LHCN-M2 (cell line): ENCODE data around the gene DLX5. TPM values are rescaled to one million over a fixed set of nuclear protein-coding genes. Genes with fewer than 3 reads are reported as not detected.

Source experiments
- DNase-seq: peaks from one replicate; pipeline ENCODE4 v3.0.0-alpha.2; 2012; ENCODE audit warnings: low read depth
- total RNA-seq: library from RNA; depleted of rRNA; stranded (reverse); fragments of >200 nt; gene quantifications from 2 replicates; pipeline ENCODE4 v1.2.3, GENCODE V29; 2014

Gene DLX5
- total RNA-seq, 1 experiment from 2014 or later: not detected

DNA sequence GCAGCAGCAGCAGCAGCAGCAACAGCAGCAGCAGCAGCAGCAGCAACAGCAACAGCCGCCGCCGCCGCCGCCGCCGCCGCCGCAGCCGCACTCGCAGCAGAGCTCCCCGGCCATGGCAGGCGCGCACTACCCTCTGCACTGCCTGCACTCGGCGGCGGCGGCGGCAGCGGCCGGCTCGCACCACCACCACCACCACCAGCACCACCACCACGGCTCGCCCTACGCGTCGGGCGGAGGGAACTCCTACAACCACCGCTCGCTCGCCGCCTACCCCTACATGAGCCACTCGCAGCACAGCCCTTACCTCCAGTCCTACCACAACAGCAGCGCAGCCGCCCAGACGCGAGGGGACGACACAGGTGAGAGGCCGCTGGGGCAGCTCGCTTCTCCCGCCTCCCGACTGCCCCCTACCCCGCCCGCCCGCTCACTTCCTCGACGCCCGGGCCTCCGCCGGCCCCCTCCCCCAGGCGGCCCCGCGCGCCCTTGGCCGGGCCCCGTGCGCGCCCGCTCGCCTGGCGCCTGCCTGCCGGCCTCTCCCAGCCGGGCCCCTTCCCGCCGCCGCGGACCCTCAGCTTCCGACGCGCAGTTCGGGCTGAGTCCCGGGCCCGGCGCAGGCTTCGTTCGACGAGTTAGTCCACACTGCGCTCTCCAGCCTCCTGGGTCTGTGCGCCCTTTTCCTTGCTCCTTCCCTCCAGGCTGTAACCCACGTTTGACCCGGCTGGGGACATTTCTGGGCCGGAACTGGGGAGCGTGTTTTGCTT, 18.4 kb downstream of the DLX5 start:
- DNase-seq: peak; percentile 44

DNA sequence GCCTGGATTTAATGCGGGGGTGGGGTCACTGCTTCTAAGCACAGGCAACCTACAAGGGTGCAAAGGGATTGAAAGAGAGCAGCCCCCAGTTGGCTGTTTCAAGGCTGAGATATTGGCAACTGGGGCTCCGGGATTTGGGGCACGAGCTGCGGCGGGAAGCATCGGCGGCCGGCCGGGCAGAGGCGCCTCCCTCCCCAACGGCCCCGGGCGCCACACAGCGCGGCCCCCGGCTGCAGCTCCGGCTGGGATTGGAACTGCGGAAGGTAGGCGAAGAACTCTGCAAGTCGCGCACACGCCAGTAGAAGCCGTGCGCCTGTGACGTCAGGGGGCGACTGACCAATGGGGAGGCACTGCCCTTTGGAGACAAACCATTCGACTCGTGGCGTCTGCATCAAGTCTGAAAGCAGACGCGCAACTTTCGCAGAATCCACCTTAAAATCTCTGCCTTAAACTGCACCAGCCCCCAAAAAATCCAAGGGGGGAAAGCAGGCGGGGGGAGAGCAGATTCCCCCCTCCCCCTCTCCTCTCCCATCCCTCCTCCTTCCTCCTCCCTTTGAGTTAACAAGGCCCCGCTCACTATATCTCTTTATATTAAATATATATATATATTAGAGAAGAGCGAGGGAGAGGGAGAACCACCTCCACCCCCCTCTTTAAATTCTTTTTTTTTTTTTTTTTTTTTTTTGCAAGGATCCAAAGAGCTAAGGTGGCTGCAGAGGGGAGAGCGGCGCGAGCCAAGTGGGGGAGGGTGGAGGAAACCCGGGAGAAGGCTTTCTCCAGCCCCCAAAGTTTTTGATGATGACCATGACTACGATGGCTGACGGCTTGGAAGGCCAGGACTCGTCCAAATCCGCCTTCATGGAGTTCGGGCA, 19.2 kb downstream of the DLX5 start, which contains the start of gene DLX6:
DLX6 (plus strand) TSS at position 371 of the 872 bp plus-strand sequence; CDS start at position 796, 425 bp downstream.
- peak; percentile 83 for DNase-seq

DNA sequence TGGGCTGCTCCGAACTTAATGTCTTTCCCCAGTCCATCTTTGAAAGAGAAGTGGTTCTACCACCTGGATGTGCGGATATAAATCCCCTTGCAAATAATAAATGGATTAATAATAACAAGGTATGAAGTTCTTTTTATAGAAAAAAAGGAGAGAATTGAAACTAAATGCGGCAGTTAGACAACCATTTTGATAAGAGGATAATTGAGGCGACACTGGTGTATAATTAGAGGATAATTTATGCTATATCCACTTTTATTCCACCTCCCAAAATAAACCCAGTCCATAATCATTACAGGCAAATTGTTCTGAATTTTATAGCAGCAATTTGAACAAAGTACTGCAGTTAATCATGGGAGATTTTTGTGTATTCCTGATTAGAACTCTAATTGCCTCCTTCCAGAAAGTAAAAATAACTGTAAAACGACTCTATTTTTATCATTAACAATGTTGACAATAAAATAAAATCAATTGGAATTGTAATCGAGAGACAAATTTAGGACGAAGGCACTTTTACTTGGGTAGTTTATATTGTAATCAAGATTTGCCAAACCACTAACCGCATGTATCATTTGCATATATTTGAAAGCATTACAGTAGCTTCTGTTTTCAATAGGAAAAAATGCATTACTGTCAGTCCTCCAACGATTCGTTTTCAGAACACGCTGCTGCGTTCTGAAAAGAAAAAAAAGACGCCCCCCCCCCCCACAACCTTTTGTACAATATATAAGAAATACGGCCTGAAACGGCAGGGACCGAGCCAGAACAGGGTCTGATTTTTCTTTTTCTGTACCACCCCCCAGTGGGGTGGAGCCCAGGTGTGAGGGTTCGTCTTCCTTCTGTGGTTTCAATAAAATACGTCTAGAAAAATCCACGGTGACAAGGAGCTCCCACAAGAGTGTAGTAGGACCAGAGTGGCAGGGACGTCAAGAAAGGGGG, 20.1 kb downstream of the DLX5 start:
- DNase-seq: no peak

DNA sequence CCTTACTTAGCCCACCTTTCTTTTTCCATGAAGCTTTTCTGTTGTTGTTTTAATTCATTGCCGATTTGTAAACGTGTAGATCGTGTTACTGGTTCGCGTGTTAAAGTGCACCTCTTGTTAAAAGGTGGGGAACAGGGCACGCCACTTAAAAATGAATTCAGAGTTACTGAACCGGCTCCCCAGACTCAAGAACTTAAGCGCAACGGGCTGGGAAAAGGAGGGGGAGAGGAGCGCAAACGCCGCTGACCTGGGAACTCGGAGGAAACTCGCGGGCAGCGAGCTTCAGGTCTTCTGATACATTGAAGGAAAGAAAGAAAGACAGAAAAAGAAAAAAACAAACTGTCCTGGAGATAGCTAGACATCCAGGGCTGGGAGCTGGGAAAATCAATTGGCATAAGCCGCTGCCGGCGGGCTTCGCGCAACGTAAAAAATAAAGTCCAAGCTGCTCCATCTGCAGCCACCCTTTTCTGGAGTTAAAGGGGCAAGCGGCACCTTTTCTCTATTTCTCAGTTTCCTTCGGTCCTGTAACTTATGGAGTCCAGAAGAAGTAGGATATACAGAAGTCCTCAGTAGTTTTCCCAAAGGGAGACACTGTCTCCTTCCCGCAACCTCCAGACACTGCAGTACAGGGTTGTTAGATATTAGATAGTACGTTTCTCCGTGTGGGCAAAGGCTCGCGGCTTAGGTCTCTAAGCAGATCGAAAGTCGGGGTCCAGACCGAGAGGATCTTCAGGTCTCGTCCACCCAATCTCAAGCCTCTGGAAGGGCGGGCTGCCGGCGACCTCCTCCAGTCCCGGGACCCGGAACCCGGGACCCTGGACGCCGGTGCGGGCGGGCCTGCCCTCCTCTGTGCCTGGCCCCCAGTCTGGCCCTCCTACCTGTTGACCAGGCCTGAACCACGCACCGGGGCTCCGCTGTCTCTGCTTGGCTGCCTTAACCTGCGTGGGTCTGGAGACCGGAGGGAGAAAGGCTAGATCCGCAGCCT, 21.1 kb downstream of the DLX5 start:
- DNase-seq: no peak

DNA sequence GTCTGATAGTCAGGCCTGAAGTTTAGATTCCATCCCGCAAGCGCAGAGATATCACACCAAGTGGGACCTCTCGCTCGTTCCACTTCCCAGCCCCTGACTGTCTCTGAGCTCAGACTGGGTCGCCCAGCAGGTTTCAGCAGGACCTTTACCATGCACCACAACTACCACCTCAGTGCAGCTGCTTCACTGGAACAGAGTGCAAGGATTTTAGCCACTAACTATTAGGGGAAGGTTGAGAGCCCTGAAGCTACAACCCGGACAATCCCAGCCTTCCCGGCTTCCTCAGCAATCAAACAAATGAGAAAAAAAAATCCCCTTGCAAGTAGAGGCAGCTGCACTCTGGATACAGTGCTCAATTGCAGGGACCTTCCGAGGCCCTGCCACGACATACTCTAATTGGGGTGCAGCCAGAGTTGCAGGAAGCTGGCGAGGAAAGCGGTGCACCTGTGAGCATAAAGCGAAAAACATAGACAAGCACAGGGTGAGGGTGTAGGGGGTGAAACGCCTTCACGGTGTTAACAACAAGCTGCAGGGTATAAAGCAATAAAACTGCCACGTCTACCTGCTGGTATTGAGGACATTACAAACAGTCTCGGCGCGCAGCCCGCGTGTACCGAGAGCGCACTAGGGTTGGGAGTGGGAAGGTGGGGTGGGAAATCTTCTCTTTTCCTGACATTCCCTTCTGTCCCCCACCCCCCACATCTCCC, 21.9 kb downstream of the DLX5 start:
- no peak for DNase-seq

DNA sequence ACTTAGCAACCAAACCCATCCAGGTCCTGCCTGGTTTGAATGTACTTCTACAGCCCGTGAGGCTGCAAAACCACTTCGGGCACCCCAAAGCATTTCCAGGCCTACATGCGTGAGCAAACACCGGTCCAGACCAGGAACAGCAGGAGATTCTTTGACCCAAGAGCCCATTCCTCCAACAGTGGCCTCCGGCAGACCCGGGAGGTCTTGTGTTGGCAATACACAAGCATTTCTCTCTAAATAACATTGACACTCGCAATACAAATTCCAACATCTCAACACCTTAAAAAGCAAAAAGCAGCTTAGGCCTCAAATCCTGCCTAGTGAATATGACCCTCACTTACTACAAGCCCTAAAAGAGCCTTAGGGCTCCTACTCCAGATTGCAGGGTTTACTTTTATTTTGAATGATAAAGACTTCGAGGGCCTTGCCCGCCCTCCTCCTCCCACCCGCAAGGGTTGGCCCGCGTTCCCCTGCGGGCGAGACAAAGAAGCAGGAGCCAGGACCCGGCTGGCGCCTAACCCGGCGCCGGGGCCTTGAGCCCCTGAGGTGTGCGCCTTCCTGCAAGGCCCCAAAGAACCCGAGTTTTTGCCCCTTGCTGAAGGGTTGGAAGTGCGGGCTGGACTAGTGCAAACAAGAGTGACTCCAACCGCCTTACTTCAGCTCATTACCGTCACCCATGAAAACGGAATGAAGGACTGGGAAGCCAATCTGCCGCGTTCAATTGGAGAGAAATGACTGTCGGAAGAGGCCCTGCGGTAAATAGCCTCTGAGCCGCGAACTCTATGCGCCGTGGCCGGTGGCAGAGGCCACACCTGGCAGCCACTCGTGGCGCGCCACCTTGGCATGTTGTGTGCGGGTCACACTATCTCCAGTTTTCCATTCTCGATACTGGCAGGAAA, 22.7 kb downstream of the DLX5 start:
- DNase-seq: no peak

DNA sequence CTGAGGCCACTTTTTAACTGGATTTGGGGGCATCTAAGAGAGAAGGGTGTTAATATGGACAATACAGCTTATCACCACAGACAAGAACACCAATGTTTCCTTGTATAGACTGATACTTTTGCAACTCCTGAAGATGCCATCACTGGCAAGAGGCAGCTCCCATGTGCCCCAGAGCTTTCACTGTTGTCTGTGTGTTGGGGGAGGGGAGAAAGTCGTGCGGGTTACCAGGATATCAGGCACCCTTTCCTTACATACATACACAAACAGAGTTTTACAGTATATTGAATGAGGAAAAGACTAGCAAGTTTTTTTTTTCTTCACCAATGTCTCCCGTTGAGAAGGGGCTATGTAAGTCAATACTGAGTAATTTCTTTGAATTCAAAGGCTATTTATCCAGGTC, 23.4 kb downstream of the DLX5 start:
- DNase-seq: no peak

DNA sequence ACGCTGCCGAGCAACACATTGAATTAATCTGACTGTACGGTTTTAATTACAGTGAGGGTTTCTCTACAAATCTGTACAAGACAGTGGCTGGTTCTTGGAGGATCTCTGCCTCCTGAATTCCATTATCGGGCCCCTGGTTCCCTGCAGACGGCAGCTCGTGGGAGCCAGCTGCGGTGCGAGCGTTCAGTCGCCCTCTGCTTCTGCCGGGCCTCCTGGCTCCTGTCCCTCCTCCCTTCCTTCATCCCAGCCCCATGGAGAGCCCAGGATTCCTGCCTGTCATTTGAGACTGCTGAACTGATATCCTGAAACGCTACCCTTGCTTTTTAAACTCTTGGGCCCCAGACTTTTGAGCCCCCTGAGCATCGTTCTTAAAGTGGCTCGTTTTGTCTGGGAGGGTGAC, 25.9 kb downstream of the DLX5 start:
- no peak for DNase-seq

DNA sequence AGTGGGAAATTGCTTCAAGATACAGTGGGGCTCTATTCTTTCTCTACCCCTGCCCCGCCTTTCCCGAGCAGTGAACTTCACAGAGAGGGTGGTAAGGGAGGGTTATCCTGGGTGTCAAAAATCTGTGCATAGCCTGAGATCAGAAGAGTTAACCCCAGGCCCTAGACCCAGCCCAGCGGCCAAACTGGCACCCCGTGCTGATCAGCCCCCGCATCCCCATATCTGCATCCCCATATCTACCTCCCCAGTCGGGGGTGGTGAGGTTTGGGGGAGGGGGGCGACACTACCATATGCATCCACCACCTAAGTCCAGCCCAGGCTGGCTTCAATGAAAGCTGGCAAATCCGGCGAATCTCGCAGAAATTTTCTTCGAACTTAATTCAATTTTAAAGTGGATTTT, 26.3 kb downstream of the DLX5 start:
- DNase-seq: no peak

DNA sequence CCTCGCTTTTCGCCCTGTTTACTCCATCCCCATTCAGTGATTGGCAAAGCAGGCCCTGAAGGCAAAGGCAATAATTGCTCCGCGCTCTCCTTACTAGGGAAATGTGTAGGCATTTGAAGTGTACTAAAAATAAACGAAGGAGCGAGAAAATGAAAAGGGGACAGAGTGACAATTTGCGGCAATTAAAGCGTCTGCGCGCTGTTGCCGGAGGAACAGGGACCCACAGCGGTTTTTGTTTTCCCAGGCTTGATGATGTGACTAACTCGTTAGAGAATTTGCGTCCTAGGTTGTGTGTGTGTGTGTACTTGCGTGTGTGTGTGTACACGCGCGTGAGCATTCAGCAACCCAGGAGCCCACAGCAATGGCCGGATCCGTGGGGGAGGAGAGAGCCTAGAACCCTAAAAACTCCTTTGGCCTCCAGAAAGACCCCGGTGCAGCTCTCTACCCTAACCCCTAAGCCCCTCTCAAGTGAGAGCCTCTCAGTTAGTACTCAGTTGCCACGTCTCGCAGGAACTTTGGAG, 27.1 kb downstream of the DLX5 start:
- no peak for DNase-seq

DNA sequence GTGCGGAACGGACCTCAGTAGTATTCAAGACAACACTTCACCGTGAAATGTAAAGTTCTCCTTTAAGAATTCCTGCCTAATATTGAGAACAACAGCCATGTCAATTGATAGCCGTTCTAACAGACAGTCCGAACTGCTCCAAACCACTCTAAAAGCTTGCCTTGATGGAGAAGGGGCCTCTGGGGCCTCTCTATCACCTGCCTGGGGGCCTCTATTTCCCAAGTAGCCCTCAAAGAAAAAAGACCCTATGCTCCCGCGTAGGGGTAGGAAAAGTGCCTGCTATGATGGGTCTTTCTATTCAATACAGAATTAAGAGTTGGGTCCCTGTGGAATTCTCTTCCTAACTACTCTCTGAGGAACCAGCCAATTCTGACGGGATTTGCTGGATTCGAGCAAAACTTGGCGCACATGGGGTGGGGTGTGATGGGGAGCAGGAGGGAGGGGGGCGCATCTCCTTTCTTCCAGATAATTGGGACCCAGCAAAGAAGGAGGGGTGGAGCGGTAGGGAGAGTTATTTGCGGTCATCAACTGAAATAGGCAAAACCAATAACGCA, 27.6 kb downstream of the DLX5 start:
- DNase-seq: no peak

DNA sequence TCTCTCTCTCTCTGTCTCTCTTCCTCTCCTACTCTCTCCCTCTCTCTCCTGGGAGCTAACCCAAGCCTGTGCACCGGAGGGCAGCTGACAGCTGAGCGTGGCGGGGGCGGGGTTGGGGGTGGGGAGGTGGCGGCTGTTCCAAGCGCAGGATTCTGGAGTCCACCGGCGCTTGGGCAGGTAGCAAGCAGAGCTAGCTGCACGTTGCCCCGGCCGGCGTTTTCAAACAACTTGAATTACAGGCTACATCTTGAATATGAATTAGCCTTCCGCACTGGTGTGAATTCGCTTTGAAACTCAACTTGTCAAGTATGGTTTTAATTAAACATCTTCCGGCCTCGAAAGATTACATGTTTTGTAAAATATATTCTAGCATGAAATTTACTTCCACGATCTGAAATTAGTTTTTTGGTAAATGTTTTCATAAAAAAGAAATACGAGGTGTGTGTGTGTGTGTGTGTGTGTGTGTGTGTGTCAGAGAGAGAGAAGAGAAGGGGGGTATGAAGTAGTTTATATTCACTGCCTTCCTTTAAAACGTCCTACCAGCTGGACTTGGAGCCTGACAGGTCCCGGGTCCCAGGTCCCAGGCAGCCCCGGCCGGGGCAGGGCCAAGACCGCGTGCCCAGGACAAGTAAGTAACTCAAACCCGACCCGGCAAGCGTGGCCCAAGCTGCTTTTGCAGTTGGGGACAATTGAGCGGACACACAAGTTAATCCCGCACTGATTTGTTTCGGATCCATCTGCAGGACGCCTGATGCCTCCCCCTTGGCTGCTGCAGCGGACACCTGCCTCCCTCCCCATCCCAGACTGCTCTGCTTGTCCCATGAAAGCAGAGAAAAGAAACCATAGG, 28.3 kb downstream of the DLX5 start:
- DNase-seq: no peak

DNA sequence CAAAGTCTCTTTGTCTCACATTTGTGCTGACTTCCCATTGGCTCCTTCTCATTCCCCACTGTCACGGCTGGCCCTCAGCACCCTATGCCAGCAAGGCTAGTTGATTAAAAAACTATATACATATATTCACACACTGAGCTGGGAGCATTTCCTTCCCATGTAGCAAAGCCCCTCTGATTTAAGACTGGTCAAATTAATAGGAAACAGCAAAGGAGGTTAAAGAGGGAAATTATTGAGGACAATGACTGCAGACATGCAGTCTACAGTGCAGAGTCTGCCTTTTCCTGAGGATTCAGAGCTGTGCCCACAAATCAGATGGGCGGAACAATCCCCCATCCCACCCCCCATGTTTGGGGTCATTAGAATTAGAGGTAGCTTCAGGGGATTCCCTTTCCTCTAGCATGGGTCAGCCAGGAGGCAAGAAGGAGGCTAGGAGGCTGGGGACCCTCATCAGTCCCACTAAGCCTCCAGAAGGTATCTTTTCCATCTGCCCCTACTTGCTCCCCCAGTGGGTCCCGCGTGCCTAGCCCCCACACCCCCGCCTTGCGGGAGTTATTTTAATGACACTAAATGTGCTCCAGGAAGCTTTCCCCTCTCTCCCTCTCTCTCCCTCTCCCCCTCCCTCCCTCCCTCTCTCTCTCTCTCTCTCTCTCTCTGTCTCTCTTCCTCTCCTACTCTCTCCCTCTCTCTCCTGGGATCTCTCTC, 29.1 kb downstream of the DLX5 start:
- no peak for DNase-seq

DNA sequence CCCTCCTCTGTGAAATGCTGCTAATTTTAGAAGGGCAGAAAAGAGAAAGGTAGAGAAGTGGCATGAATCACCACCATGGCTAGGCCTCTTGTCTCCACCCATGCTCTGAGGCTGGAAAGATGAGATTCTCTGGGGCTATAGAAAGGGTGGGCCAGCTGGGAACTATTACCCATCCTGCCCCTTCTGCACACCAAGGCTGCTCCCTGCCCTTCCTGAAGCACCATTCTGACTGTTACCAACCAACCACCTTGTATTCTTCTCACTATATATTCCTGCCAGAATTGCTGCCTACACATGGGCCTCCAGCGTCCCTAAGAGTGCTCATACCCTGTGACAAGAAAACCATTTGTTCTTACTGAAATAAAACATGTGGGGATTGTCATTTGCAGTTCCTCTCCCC, 30.7 kb downstream of the DLX5 start:
- DNase-seq: no peak

DNA sequence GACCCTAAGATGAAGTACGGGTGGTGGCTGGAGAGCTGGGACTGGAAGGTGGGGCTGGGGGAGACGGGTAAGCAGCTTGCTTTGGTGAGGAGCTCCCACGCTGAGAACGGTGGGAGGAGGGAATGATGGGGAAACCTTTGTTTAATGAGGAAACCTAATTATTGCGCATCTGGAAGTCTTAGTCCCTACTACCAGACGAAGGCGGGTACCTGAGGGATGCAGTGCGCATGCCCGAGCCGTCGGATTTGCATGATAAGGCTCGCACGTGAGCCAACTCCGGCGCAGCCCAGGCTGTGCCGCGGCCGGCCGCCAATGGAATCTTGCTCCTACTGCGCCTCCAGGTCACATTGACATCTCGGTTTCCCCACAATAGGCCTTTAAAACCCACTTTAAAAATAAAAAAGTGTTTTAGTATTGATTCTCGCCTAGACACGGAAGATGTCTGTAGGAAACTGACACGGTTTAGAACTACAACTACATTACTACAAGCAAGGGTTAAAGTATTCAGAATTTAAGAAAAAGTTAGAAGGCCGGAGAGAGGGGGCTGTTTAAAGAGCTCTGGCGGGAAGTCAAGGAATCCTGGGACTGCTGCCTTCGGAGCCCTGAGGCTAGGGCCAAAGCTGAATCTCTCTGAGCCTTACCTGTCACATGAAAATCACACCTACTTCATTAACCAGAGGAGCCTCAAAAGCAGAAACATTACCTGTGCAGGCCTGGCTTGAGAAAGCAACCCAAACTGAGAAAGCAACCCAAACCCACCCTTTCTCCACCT, 31.4 kb downstream of the DLX5 start:
- DNase-seq: no peak
